ENCODE results near the gene TRIM36.

TRIM36 gene

GRCh38 chr5:115169487-115170133, at the start of gene TRIM36:
Gene TRIM36 (minus strand): TSS chr5:115169908. CDS start chr5:115169634, 274 bp downstream.
- peaks cover 17% of the 10 kb centered on the region for H3K27me3 Mint-ChIP-seq
- peak within 1 kb of the TSS; percentile 72 for H3K27ac Mint-ChIP-seq
- ATAC-seq (ENCODE audit: low read depth), result peak; percentile 95
- H3K4me1 Mint-ChIP-seq, result peaks cover 3% of the 10 kb centered on the region
- peak within 1 kb of the TSS; percentile 92 for H3K4me3 Mint-ChIP-seq
- peaks cover 9% of the 10 kb centered on the region for H3K9me3 Mint-ChIP-seq
- peak; percentile 94 for DNase-seq (ENCODE audit: low spot score in 2 of 2)
- H3K36me3 Mint-ChIP-seq, result peaks cover 5% of the 10 kb centered on the region

GRCh38 chr5:115214541-115214940, 44.8 kb upstream of the TRIM36 start:
- Mint-ChIP-seq H3K27me3 (no peaks in the 10 kb centered on the region), H3K9me3 (no peaks in the 10 kb centered on the region), H3K36me3 (peaks cover 9% of the 10 kb centered on the region), H3K4me3 (no peak overlapping the region), H3K4me1 (peaks cover 2% of the 10 kb centered on the region), H3K27ac (no peak overlapping the region)
- ATAC-seq (ENCODE audit: low read depth), result no peak
- no peak for DNase-seq (ENCODE audit: low spot score in 2 of 2)

- no peaks in the 10 kb centered on the region for H3K9me3 Mint-ChIP-seq
- peak overlapping the region; percentile 67 for H3K4me3 Mint-ChIP-seq
- peak overlapping the region; percentile 78 for H3K27ac Mint-ChIP-seq
- peaks cover 2% of the 10 kb centered on the region for H3K36me3 Mint-ChIP-seq
- H3K27me3 Mint-ChIP-seq, result no peaks in the 10 kb centered on the region
- DNase-seq (ENCODE audit: low spot score in 2 of 2) (peak; percentile 51 to 74), ATAC-seq (ENCODE audit: low read depth) (peak; percentile 97)
- H3K4me1 Mint-ChIP-seq, result peaks cover 11% of the 10 kb centered on the region
Observed at GRCh38 chr5:115209279-115209678, 39.6 kb upstream of the TRIM36 start.

GRCh38 chr5:115202952-115203351, 33.2 kb upstream of the TRIM36 start:
- no peak overlapping the region for H3K4me3 Mint-ChIP-seq
- H3K27ac Mint-ChIP-seq, result no peak overlapping the region
- no peak for ATAC-seq (ENCODE audit: low read depth)

GRCh38 chr5:115196161-115196560, 26.5 kb upstream of the TRIM36 start:
- H3K36me3 Mint-ChIP-seq, result peaks cover 4% of the 10 kb centered on the region
- no peak overlapping the region for H3K27ac Mint-ChIP-seq
- H3K27me3 Mint-ChIP-seq, result no peaks in the 10 kb centered on the region
- ATAC-seq (ENCODE audit: low read depth), result no peak
- peaks cover 6% of the 10 kb centered on the region for H3K9me3 Mint-ChIP-seq
- H3K4me1 Mint-ChIP-seq, result no peaks in the 10 kb centered on the region
- no peak overlapping the region for H3K4me3 Mint-ChIP-seq
- DNase-seq (ENCODE audit: low spot score in 2 of 2), result no peak

More at GRCh38 chr5:115202952-115203351, 33.2 kb upstream of the TRIM36 start:
- Mint-ChIP-seq H3K9me3 (peaks cover 6% of the 10 kb centered on the region), H3K27me3 (no peaks in the 10 kb centered on the region), H3K4me1 (no peaks in the 10 kb centered on the region), H3K36me3 (peaks cover 4% of the 10 kb centered on the region)
- DNase-seq (ENCODE audit: low spot score in 2 of 2), result no peak

- Mint-ChIP-seq H3K4me3 (no peak overlapping the region), H3K27me3 (no peaks in the 10 kb centered on the region), H3K36me3 (peaks cover 2% of the 10 kb centered on the region), H3K4me1 (no peaks in the 10 kb centered on the region), H3K9me3 (peaks cover 3% of the 10 kb centered on the region), H3K27ac (no peak overlapping the region)
- DNase-seq (ENCODE audit: low spot score in 2 of 2), result no peak
- no peak for ATAC-seq (ENCODE audit: low read depth)
Observed at GRCh38 chr5:115194676-115195075, 25.0 kb upstream of the TRIM36 start.

GRCh38 chr5:115193295-115193694, 23.6 kb upstream of the TRIM36 start:
- H3K4me1 Mint-ChIP-seq, result no peaks in the 10 kb centered on the region
- no peak for ATAC-seq (ENCODE audit: low read depth)
- no peaks in the 10 kb centered on the region for H3K9me3 Mint-ChIP-seq
- H3K36me3 Mint-ChIP-seq, result no peaks in the 10 kb centered on the region
- no peak for DNase-seq (ENCODE audit: low spot score in 2 of 2)
- H3K27me3 Mint-ChIP-seq, result no peaks in the 10 kb centered on the region
- H3K4me3 Mint-ChIP-seq, result no peak overlapping the region
- H3K27ac Mint-ChIP-seq, result no peak overlapping the region

- no peaks in the 10 kb centered on the region for H3K27me3 Mint-ChIP-seq
- no peaks in the 10 kb centered on the region for H3K4me1 Mint-ChIP-seq
- H3K9me3 Mint-ChIP-seq, result no peaks in the 10 kb centered on the region
- H3K36me3 Mint-ChIP-seq, result no peaks in the 10 kb centered on the region
- ATAC-seq (ENCODE audit: low read depth) (no peak), DNase-seq (ENCODE audit: low spot score in 2 of 2) (no peak)
- H3K4me3 Mint-ChIP-seq, result no peak overlapping the region
- no peak overlapping the region for H3K27ac Mint-ChIP-seq
Observed at GRCh38 chr5:115192098-115192497, 22.4 kb upstream of the TRIM36 start.

GRCh38 chr5:115191474-115192031, 21.8 kb upstream of the TRIM36 start:
- H3K4me3 Mint-ChIP-seq, result no peak overlapping the region
- no peak for ATAC-seq (ENCODE audit: low read depth)
- H3K4me1 Mint-ChIP-seq, result no peaks in the 10 kb centered on the region
- no peaks in the 10 kb centered on the region for H3K36me3 Mint-ChIP-seq
- peaks cover 4% of the 10 kb centered on the region for H3K27me3 Mint-ChIP-seq
- no peaks in the 10 kb centered on the region for H3K9me3 Mint-ChIP-seq
- DNase-seq (ENCODE audit: low spot score in 2 of 2), result no peak
- H3K27ac Mint-ChIP-seq, result no peak overlapping the region

- no peak overlapping the region for H3K27ac Mint-ChIP-seq
- ATAC-seq (ENCODE audit: low read depth), result no peak
- H3K27me3 Mint-ChIP-seq, result peaks cover 4% of the 10 kb centered on the region
- DNase-seq (ENCODE audit: low spot score in 2 of 2), result no peak
- H3K9me3 Mint-ChIP-seq, result no peaks in the 10 kb centered on the region
- no peaks in the 10 kb centered on the region for H3K4me1 Mint-ChIP-seq
- H3K4me3 Mint-ChIP-seq, result no peak overlapping the region
- no peaks in the 10 kb centered on the region for H3K36me3 Mint-ChIP-seq
Observed at GRCh38 chr5:115190388-115190787, 20.7 kb upstream of the TRIM36 start.

- DNase-seq (ENCODE audit: low spot score in 2 of 2) (no peak), ATAC-seq (ENCODE audit: low read depth) (no peak)
- Mint-ChIP-seq H3K27me3 (peaks cover 6% of the 10 kb centered on the region), H3K36me3 (no peaks in the 10 kb centered on the region), H3K9me3 (no peaks in the 10 kb centered on the region), H3K4me1 (no peaks in the 10 kb centered on the region), H3K4me3 (no peak overlapping the region), H3K27ac (no peak overlapping the region)
Observed at GRCh38 chr5:115189866-115190265, 20.2 kb upstream of the TRIM36 start.

- Mint-ChIP-seq H3K27me3 (peaks cover 18% of the 10 kb centered on the region), H3K4me3 (no peak overlapping the region), H3K9me3 (peaks cover 2% of the 10 kb centered on the region), H3K4me1 (no peaks in the 10 kb centered on the region), H3K36me3 (no peaks in the 10 kb centered on the region), H3K27ac (no peak overlapping the region)
- no peak for ATAC-seq (ENCODE audit: low read depth)
- DNase-seq (ENCODE audit: low spot score in 2 of 2), result no peak
Observed at GRCh38 chr5:115186794-115187193, 17.1 kb upstream of the TRIM36 start.

GRCh38 chr5:115184770-115185169, 15.1 kb upstream of the TRIM36 start:
- peaks cover 1% of the 10 kb centered on the region for H3K36me3 Mint-ChIP-seq
- peaks cover 2% of the 10 kb centered on the region for H3K9me3 Mint-ChIP-seq
- H3K4me1 Mint-ChIP-seq, result peaks cover 3% of the 10 kb centered on the region
- no peak for DNase-seq (ENCODE audit: low spot score in 2 of 2)
- no peak overlapping the region for H3K27ac Mint-ChIP-seq
- H3K4me3 Mint-ChIP-seq, result no peak overlapping the region
- peaks cover 29% of the 10 kb centered on the region for H3K27me3 Mint-ChIP-seq
- ATAC-seq (ENCODE audit: low read depth), result no peak

GRCh38 chr5:115181757-115182156, 12.0 kb upstream of the TRIM36 start:
- ATAC-seq (ENCODE audit: low read depth), result no peak

More at GRCh38 chr5:115181757-115182156, 12.0 kb upstream of the TRIM36 start:
- no peak for DNase-seq (ENCODE audit: low spot score in 2 of 2)
- Mint-ChIP-seq H3K9me3 (peaks cover 2% of the 10 kb centered on the region), H3K27ac (no peak overlapping the region), H3K4me3 (no peak overlapping the region), H3K27me3 (peaks cover 38% of the 10 kb centered on the region), H3K4me1 (peaks cover 4% of the 10 kb centered on the region), H3K36me3 (peaks cover 1% of the 10 kb centered on the region)
